Gastroesophageal sphincter (tissue), 4 donors: ENCODE data around the gene HECW1. TPM values are rescaled to one million over a fixed set of nuclear protein-coding genes. Genes with fewer than 3 reads are reported as not detected.
"Not testable (repeated sequence)": the region's sequence is repeated elsewhere in the genome, so short reads cannot be mapped to it uniquely, and the experiment has no call there.

Experiments used
- ATAC-seq: fragments of 150-250 bp; one replicate; pipeline ENCODE4 v1.9.1; 2016; ENCODE audit warnings: mild to moderate bottlenecking, moderate library complexity
- H3K27ac ChIP-seq, 4 donors: fragments of 200-600 bp; sonication (generic) in 3 of 4; 1 replicate in 3 of 4; 2 replicates in 1 of 4; pipeline ENCODE4 v1.5.1; 2016 to 2019
- H3K27me3 ChIP-seq: fragments of 200-600 bp; sonication (generic); one replicate; pipeline ENCODE4 v1.5.1; 2019
- H3K36me3 ChIP-seq, 2 donors: fragments of 200-600 bp; sonication (generic); one replicate each; pipeline ENCODE4 v1.5.1; 2019; ENCODE audit warnings: control low read depth in 1 of 2
- H3K4me1 ChIP-seq, 3 donors: fragments of 200-600 bp; sonication (generic); 1 replicate in 2 of 3; 2 replicates in 1 of 3; pipeline ENCODE4 v1.5.1; 2016 to 2019; ENCODE audit warnings: control low read depth in 2 of 3
- H3K4me3 ChIP-seq, 2 donors: fragments of 200-600 bp; sonication (generic); one replicate each; pipeline ENCODE4 v1.5.1; 2019; ENCODE audit warnings: mild to moderate bottlenecking in 1 of 2, moderate library complexity in 1 of 2
- H3K9me3 ChIP-seq, 3 donors: fragments of 200-600 bp; sonication (generic); one replicate each; pipeline ENCODE4 v1.5.1; 2017 to 2019; ENCODE audit warnings: control low read depth in 2 of 3
- CTCF ChIP-seq, 4 experiments: fragments of 200-600 bp in 2 of 4; fragments of 450-650 bp in 2 of 4; sonication (generic) in 1 of 4; IDR thresholded peaks; one replicate each; pipeline ENCODE4 v1.5.1; 2017 to 2019; ENCODE audit warnings: antibody characterized with exemption in 4 of 4, mild to moderate bottlenecking in 2 of 4, moderate library complexity in 2 of 4
- EP300 ChIP-seq: sonication (generic); formaldehyde crosslinking; IDR thresholded peaks from one replicate; pipeline ENCODE4 v1.6.1; 2017; ENCODE audit warnings: antibody characterized with exemption, mild to moderate bottlenecking
- POLR2A ChIP-seq, 2 donors: fragments of 450-650 bp; IDR thresholded peaks; one replicate each; pipeline ENCODE4 v1.6.1; 2017; ENCODE audit warnings: antibody characterized with exemption in 2 of 2, mild to moderate bottlenecking in 2 of 2, moderate library complexity in 1 of 2
- POLR2AphosphoS5 ChIP-seq: sonication (generic); formaldehyde crosslinking; IDR thresholded peaks from one replicate; pipeline ENCODE4 v1.6.1; 2017; ENCODE audit warnings: antibody characterized with exemption
- WGBS, 2 donors: methylation state at CpG; one replicate each; pipeline ENCODE4 v1.1.5; 2018; ENCODE audit warnings: low coverage in 1 of 2; 5-methylcytosine and 5-hydroxymethylcytosine counted together
- total RNA-seq, 4 donors: library from RNA; depleted of rRNA; stranded (reverse); fragments of >200 nt; gene quantifications; one replicate each; pipeline ENCODE4 v1.1.0, GENCODE V29; 2016

The HECW1 gene
- total RNA-seq, 4 donors from 2014 or later: 0.04 to 0.31 (median 0.13) TPM; not detected in 1

- no peak for ATAC-seq
- no peak overlapping the region for H3K27ac ChIP-seq
- H3K9me3 ChIP-seq: no peaks in the 10 kb centered on the region
- H3K4me3 ChIP-seq: no peak overlapping the region
- no peaks in the 10 kb centered on the region for H3K27me3 ChIP-seq
- no peaks in the 10 kb centered on the region for H3K36me3 ChIP-seq
- WGBS, 2 donors: 61 to 71% methylated on average over 6 of the region's 6 CpGs
- H3K4me1 ChIP-seq: peaks cover 0 to 23% (median 6%) of the 10 kb centered on the region in 3 donors
- no peak for TF ChIP-seq POLR2A (IDR thresholded peaks at IDR 0.05)
- TF ChIP-seq EP300: no peak
- no peak for TF ChIP-seq CTCF (IDR thresholded peaks at IDR 0.05)
- TF ChIP-seq POLR2AphosphoS5: no peak
Measured at GRCh38 chr7:43484678-43485395, 372.4 kb downstream of the HECW1 start.

GRCh38 chr7:43485580-43485979, 373.1 kb downstream of the HECW1 start:
- H3K4me1 ChIP-seq: peaks cover 0 to 23% (median 8%) of the 10 kb centered on the region in 3 donors
- 100% methylated on average over 2 of the region's 2 CpGs for WGBS, 2 donors
- ATAC-seq: no peak
- no peak overlapping the region for H3K27ac ChIP-seq
- no peaks in the 10 kb centered on the region for H3K27me3 ChIP-seq
- H3K9me3 ChIP-seq: no peaks in the 10 kb centered on the region
- H3K36me3 ChIP-seq: no peaks in the 10 kb centered on the region
- H3K4me3 ChIP-seq: no peak overlapping the region
- no peak for TF ChIP-seq CTCF (IDR thresholded peaks at IDR 0.05)

GRCh38 chr7:43486008-43486407, 373.6 kb downstream of the HECW1 start:
- not testable (repeated sequence) for H3K27ac ChIP-seq, H3K27me3 ChIP-seq, H3K9me3 ChIP-seq, H3K36me3 ChIP-seq, H3K4me3 ChIP-seq, ATAC-seq
- H3K4me1 ChIP-seq: peaks cover 0 to 23% (median 8%) of the 10 kb centered on the region in 3 donors
- 100% methylated on average over 5 of the region's 5 CpGs; no CpG with 5 or more reads in 1 of the 2 donors for WGBS, 2 donors

GRCh38 chr7:43486634-43487033, 374.2 kb downstream of the HECW1 start:
- Histone ChIP-seq H3K9me3 (no peaks in the 10 kb centered on the region), H3K4me1 (peaks cover 0 to 23% (median 8%) of the 10 kb centered on the region in 3 donors), H3K4me3 (no peak overlapping the region), H3K27ac (no peak overlapping the region), H3K27me3 (no peaks in the 10 kb centered on the region), H3K36me3 (no peaks in the 10 kb centered on the region)
- 38 to 81% methylated on average over 2 to 3 of the region's 3 CpGs for WGBS, 2 donors
- TF ChIP-seq CTCF (IDR thresholded peaks at IDR 0.05) (no peak), POLR2A (IDR thresholded peaks at IDR 0.05) (no peak), POLR2AphosphoS5 (no peak), EP300 (no peak)
- ATAC-seq: no peak

GRCh38 chr7:43487731-43488073, 375.3 kb downstream of the HECW1 start:
- H3K36me3 ChIP-seq: no peaks in the 10 kb centered on the region
- H3K4me1 ChIP-seq: peaks cover 0 to 23% (median 8%) of the 10 kb centered on the region in 3 donors
- H3K9me3 ChIP-seq: no peaks in the 10 kb centered on the region
- no peak overlapping the region for H3K4me3 ChIP-seq
- ATAC-seq: no peak
- H3K27ac ChIP-seq: no peak overlapping the region
- H3K27me3 ChIP-seq: no peaks in the 10 kb centered on the region
- TF ChIP-seq EP300 (no peak), CTCF (IDR thresholded peaks at IDR 0.05) (no peak), POLR2A (IDR thresholded peaks at IDR 0.05) (no peak), POLR2AphosphoS5 (no peak)
